HG03460 (cell line): ENCODE results near the gene S100A9.
"Not testable (repeated sequence)": the region's sequence is repeated elsewhere in the genome, so short reads cannot be mapped to it uniquely, and the experiment has no call there.

Experiments
- ATAC-seq: cut with Tn5 transposase; IDR thresholded peaks from one replicate; pipeline ENCODE4 v1.9.1; 2021; ENCODE audit not compliant: unreplicated experiment

Gene S100A9

GRCh38 chr1:153357853-153358690, at the start of gene S100A9:
Gene S100A9 (plus strand): TSS chr1:153357854. CDS start chr1:153358284, 430 bp downstream.
- ATAC-seq = no peak

DNA sequence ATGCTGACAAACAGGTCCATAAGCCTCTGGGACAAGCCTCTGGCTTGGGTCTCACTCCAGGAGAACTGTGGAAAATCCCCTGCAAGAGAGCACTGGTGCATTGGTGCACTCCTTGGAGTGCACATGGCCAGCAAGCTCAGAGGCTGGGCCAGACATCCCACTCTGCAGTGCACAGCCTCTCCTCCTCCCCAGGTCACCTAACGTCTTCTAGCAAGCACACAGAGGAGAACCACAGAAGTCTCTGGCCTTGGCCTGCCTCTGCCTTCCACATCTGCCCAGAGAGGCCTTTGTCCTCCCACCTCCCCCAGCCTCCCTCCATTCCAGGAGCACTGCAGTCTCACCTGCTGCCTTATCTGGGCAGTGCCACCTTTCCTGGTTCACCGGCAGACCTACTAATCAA, 49.1 kb upstream of the S100A9 start:
- ATAC-seq = no peak

DNA sequence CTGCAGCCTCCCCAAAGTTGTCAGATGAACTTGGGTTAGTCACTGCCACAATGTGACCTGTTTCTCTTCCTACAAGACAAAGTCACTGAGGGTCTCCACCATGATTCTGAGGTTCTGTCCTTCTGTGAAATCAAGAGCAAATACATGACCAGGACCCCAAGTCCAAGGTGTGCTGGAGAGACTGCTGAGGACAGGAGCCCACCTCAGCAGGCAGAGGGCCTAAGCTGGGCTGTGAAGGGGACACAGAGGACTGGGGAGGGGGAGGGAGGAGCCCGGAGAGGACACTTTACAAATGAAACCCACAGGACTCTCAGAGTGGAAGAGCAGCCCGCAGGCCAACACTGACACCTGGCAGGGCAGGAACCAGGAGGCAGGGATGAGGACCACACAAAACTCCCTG, 48.2 kb upstream of the S100A9 start:
- no peak for ATAC-seq

- ATAC-seq = no peak
These were observed 47.1 kb upstream of the S100A9 start for GRCh38 chr1:153310526-153310925.

GRCh38 chr1:153312570-153313186, 45.0 kb upstream of the S100A9 start, which contains the start of gene PGLYRP3:
Gene PGLYRP3 (minus strand): TSS chr1:153312952. CDS start chr1:153310665, 2,287 bp downstream.
- no peak for ATAC-seq

GRCh38 chr1:153313288-153313687, 44.4 kb upstream of the S100A9 start:
- ATAC-seq = no peak

DNA sequence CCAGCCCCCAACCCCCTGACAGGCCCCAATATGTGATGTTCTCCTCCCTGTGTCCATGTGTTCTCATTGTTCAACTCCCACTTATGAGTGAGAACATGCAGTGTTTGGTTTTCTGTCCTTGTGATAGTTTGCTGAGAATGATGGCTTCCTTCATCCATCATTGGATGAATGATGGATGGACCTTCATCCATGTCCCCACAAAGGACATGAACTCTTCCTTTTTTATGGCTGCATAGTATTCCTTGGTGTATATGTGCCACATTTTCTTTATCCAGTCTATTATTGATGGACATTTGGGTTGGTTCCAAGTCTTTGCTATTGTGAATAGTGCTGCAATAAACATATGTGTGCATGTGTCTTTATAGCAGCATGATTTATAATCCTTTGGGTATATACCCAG, 43.3 kb upstream of the S100A9 start:
- ATAC-seq = not testable (repeated sequence)

- ATAC-seq = not testable (repeated sequence)
These were observed 41.6 kb upstream of the S100A9 start for GRCh38 chr1:153316013-153316412.

DNA sequence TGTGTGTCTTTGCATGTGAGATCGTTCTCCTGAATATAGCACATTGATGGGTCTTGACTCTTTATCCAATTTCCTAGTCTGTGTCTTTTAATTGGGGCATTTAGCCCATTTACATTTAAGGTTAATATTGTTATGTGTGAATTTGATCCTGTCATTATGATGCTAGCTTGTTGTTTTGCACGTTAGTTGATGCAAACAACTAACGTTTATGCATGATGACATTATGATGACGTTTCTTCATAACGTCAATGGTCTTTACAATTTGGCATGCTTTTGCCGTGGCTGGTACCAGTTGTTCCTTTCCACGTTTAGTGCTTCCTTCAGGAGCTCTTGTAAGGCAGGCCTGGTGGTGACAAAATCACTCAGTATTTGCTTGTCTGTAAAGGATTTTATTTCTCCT, 39.5 kb upstream of the S100A9 start:
- not testable (repeated sequence) for ATAC-seq

- ATAC-seq = no peak
These were observed 35.1 kb upstream of the S100A9 start for GRCh38 chr1:153322568-153322967.

- ATAC-seq = no peak
These were observed 32.7 kb upstream of the S100A9 start for GRCh38 chr1:153324912-153325311.

GRCh38 chr1:153333902-153334301, 23.8 kb upstream of the S100A9 start:
- ATAC-seq = no peak

DNA sequence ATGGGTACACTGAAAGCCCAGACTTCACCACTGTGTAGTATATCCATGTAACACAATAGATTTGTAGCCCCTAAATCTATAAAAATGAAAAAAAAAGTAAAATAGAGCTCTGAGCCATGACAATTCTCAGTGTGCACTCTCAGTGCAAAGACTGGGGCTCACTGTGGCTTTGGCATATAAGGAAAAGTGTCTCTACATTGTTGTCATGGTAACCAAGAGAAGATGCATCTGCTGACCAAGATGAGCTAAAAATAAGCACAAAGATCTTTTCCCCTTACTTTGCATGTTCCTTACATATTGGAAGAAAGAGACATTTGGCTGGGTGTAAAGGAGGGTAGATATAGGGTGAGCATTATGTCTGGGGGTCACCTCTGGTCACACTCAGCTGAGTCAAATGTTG, 21.0 kb upstream of the S100A9 start:
- no peak for ATAC-seq

GRCh38 chr1:153337980-153338853, 19.4 kb upstream of the S100A9 start:
- no peak for ATAC-seq

GRCh38 chr1:153339802-153340201, 17.9 kb upstream of the S100A9 start:
- no peak for ATAC-seq

DNA sequence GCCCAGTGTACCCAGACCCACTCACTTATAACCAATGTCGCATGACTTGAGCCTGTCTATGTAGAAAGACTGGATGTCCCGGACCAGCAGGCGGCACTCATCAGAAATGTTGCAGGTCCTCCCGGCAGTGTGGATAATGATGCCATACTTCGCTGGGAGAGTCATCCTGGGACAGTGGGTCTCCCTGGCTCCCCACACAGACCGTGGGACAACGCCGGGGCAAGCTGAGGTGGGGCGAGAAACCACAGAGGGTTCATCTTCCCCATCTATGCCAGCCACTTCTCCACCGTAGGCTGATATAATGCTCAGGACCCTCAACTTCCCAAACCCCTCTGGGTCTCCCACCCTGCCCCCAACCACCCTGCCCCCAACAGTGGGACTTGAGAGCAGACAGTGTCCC, 17.3 kb upstream of the S100A9 start:
- no peak for ATAC-seq

- ATAC-seq = no peak
These were observed 16.2 kb upstream of the S100A9 start for GRCh38 chr1:153341431-153341934.

- ATAC-seq = no peak
These were observed 15.5 kb upstream of the S100A9 start for GRCh38 chr1:153342178-153342577.

DNA sequence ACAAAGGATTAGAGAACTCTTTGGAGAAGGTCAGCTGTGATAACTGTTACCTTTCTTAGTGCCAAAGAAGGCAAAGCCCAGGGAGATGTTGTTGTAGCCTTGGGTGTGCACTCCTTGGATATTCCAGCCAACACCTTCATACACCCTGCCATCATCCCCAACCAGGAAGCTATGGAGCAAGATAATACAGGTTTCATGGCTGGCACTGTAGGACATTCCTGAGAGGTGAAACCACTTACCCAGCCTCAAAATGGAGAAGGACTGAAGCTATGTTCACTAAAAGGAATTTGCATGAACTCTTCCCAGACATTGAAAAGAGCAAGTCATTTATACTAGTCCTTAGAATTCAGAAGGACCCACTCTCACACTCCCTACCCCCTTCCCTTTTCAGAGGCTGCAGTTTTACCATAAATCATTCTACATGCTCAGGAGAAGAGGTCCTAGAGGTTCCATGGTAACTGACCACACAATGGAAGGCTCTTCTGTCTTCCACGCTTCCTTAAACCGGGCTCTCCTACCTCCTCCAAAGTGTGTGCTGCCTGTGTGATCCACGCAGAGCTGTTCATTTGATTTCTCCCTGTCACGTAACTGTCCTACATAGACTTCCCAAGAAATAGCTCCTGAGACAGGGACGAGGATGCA, 14.5 kb upstream of the S100A9 start:
- no peak for ATAC-seq

DNA sequence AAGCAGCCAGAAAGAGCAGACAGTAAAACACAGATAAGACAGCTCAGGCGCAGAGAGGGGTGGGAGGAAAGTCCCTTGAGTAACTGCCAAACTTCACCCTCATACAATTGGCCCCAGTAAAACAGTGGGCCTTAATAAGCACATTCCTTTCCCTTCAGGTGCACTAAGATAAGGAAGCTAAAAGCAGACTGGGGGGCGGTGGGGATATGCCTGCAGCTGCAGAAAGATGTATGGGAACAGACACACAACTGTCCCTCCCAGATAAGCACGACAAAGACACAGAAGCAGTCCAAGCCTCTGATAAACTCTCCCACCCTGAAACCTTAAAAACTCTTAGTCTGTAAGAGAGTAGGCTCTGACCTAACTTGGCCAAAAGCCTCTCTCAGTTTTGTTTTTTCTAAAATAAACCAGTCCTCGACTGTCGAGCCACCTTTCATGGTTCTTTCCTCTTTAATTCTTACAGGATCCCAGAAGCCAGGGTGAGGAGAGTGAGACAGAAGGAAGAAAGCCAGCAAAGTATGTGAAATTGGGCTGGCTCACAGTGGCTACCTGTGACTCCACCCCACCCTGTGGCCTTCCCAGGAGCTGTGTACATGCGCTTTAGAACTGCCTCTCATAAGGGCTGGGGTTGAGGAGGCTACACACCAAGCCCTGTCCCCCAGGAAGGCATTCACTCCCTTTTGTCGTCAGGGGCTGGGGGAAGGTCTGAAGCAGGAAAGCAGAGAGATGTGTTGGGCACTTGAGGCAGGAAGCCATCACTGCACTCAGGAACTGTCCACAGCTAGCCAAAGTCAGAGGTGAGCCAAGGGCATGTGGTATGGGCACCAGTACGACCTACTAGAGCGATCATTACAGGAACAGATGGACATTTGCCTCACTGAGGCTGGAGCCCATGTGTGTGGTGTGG, 13.6 kb upstream of the S100A9 start:
- no peak for ATAC-seq
